ENCODE results near the gene SARS2. TPM values are rescaled to one million over a fixed set of nuclear protein-coding genes. Genes with fewer than 3 reads are reported as not detected.

Gene SARS2
- total RNA-seq, 1 donor from 2014 or later = 26.3 TPM

DNA sequence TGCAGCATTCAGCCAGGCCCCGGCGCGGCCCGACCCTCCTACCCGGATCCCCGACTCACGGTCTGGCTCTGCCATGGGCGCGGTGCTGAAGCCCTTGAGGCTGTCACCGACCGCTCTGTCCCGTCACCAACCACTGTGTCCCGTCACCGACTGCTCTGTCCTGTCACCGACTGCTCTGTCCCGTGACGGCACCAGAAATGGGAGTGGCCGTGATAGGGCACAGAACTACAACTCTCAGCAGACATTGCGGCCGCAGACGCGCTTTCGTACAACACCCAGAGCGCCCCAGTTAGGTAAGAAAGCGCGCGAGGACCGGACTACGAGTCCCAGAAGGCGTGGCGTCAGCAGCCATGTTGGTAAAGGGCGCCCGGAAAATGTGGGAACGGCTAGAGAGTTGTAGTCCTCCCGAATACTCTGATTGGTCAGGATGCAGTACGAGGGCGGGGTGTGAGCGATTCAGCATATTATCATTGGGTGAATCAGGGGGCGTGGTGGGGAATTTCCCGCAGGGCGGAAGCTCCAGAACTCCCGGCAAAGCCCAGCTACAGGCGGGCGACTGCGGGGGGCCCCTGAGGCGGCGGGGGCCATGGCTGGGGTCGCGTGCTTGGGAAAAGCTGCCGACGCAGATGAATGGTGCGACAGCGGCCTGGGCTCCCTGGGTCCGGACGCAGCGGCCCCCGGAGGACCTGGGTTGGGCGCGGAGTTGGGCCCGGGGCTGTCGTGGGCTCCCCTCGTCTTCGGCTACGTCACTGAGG, 30.9 kb downstream of the SARS2 start, which contains the start of the genes NFKBIB and SIRT2:
Gene NFKBIB, plus strand, starts transcription at position 523 of the 755 bp plus-strand sequence. Its CDS starts 64 bp downstream, at position 587.
Gene SIRT2, minus strand, starts transcription at position 172 of the 755 bp plus-strand sequence. Its CDS starts 97 bp downstream, at position 75.
- H3K4me1 ChIP-seq = peaks cover 35% of the 10 kb centered on the region

DNA sequence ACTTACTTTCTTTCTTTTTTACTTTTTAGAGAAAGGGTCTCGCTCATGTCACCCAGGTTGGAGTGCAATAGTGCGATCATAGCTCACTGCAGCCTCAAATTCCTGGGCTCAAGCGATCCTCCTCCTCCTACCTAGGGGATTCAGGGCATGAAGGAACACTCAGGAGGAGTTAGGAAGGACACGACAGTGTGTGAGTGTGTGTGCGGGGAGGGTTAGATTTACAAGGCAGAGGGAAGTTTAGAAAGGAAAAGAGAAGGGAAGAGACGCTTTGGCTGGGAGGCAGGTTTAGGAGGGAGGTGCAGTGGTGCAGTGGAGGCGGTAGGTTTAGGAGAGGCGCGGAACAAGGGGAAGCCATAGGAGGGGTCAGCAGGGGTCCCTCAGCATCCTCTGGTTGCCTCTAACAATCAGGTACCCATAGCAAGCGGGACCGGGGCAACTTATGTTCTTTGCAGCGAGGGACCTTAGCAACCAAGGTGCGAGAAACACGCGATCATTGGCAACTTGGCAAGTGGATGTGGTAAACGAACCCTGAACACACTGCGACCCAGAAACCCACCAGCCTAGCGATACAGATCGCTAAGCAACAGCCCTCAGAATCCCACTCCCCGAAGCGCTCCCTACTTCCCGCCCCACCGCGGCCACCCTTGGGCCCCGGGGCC, 31.6 kb downstream of the SARS2 start:
- intact Hi-C loops (cut with DNase I) = no loop called here
- TF ChIP-seq, protein P1, sequence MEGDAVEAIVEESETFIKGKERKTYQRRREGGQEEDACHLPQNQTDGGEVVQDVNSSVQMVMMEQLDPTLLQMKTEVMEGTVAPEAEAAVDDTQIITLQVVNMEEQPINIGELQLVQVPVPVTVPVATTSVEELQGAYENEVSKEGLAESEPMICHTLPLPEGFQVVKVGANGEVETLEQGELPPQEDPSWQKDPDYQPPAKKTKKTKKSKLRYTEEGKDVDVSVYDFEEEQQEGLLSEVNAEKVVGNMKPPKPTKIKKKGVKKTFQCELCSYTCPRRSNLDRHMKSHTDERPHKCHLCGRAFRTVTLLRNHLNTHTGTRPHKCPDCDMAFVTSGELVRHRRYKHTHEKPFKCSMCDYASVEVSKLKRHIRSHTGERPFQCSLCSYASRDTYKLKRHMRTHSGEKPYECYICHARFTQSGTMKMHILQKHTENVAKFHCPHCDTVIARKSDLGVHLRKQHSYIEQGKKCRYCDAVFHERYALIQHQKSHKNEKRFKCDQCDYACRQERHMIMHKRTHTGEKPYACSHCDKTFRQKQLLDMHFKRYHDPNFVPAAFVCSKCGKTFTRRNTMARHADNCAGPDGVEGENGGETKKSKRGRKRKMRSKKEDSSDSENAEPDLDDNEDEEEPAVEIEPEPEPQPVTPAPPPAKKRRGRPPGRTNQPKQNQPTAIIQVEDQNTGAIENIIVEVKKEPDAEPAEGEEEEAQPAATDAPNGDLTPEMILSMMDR (IDR thresholded peaks at IDR 0.05) = no peak
- TF ChIP-seq POLR2AphosphoS5 (IDR thresholded peaks at IDR 0.05; ENCODE audit: insufficient read depth in 1 of 2, low read depth in 1 of 2) (no peak), POLR2A (IDR thresholded peaks at IDR 0.05) (no peak)
- Histone ChIP-seq H3K4me3 (peak overlapping the region; percentile 66 to 96), H3K27ac (peak overlapping the region; percentile 93), H3K4me1 (peaks cover 35% of the 10 kb centered on the region), H3K36me3 (no peaks in the 10 kb centered on the region), H3K9me3 (no peaks in the 10 kb centered on the region), H3K27me3 (no peaks in the 10 kb centered on the region)
- no peak for DNase-seq (ENCODE audit: extremely low spot score in 2 of 2)

More for the DNA sequence above, 30.9 kb downstream of the SARS2 start, which contains the start of the genes NFKBIB and SIRT2:
- peak; percentile 100 for DNase-seq (ENCODE audit: extremely low spot score in 2 of 2)
- Histone ChIP-seq H3K27me3 (no peaks in the 10 kb centered on the region), H3K4me3 (peak within 1 kb of the TSS; percentile 66 to 96), H3K36me3 (no peaks in the 10 kb centered on the region), H3K27ac (peak within 1 kb of the TSS; percentile 93), H3K9me3 (no peaks in the 10 kb centered on the region)
- intact Hi-C loops (cut with DNase I) = no loop called here
- TF ChIP-seq POLR2A (IDR thresholded peaks at IDR 0.05) (peak in 1 of 2 donors; percentile 67), POLR2AphosphoS5 (IDR thresholded peaks at IDR 0.05; ENCODE audit: insufficient read depth in 1 of 2, low read depth in 1 of 2) (peak; percentile 95 to 98)
- TF ChIP-seq, protein P1 (IDR thresholded peaks at IDR 0.05) = no peak

DNA sequence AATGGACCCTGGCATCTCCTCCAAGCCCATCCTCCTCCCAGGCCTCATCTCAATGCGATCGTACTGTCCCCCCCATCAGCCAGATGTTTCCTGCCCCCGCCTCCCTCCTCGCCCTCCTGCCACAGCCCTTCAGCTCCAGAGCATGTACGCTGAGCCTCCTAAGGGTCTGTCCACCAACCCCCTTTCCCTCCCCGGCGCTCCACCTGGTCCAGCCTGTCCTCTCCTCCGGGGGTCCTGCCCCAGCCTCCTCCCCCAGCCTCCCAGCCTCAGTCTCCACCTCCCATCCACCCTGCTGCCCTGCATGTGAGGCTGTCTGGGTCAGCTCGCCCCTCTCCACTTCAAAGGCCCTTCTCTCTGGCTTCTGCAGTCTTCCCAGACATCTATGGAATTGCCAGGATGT, 35.6 kb downstream of the SARS2 start:
- Histone ChIP-seq H3K4me3 (no peak overlapping the region), H3K9me3 (no peaks in the 10 kb centered on the region), H3K27me3 (no peaks in the 10 kb centered on the region), H3K36me3 (peaks cover 0 to 9% of the 10 kb centered on the region in 2 donors), H3K4me1 (peaks cover 19% of the 10 kb centered on the region), H3K27ac (no peak overlapping the region)
- intact Hi-C loops (cut with DNase I) = no loop called here
- no peak for DNase-seq (ENCODE audit: extremely low spot score in 2 of 2)
- TF ChIP-seq, protein P1 (IDR thresholded peaks at IDR 0.05) = no peak
- no peak for TF ChIP-seq POLR2AphosphoS5 (IDR thresholded peaks at IDR 0.05; ENCODE audit: insufficient read depth in 1 of 2, low read depth in 1 of 2)
- no peak for TF ChIP-seq POLR2A (IDR thresholded peaks at IDR 0.05)

DNA sequence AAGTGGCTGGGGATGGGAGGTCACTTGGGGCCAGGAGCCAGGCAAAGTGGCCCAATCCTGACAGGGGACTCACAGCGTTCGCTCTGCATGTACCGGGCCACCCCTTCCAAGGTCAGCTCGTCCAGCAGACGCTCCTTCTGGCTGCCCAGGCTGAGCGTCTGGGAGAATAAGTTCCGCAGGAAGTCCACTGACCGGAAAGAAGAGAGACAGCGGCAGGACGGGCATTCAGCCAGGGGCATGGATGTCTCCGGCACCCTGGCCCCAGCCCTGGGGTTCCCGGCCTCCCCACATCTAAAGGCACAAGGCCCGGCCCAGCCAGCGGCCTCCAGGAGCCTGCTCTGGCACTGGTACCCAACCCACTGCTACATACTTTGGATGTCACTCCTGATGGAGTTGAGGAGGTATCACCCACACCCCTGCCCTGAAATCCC, 37.2 kb downstream of the SARS2 start:
- TF ChIP-seq, protein P1 (IDR thresholded peaks at IDR 0.05) = no peak
- TF ChIP-seq POLR2AphosphoS5 (IDR thresholded peaks at IDR 0.05; ENCODE audit: insufficient read depth in 1 of 2, low read depth in 1 of 2) (no peak), POLR2A (IDR thresholded peaks at IDR 0.05) (no peak)
- H3K27me3 ChIP-seq = no peaks in the 10 kb centered on the region
- intact Hi-C loops (cut with DNase I) = no loop called here
- H3K9me3 ChIP-seq = no peaks in the 10 kb centered on the region
- DNase-seq (ENCODE audit: extremely low spot score in 2 of 2) = no peak
- no peak overlapping the region for H3K4me3 ChIP-seq
- H3K36me3 ChIP-seq = peaks cover 0 to 26% of the 10 kb centered on the region in 2 donors
- H3K27ac ChIP-seq = no peak overlapping the region
- peaks cover 14% of the 10 kb centered on the region for H3K4me1 ChIP-seq

Measured in vagina (tissue), 2 donors.